HUES6 (cell line): ENCODE data around the gene HDAC4.

Experiments used
- H3K27ac ChIP-seq: 2 replicates; pipeline ENCODE4 v1.7.0; 2013; ENCODE audit warnings: low read depth, mild to moderate bottlenecking, low read length, inconsistent platforms
- H3K27me3 ChIP-seq: 2 replicates; pipeline ENCODE4 v1.6.1; 2013; ENCODE audit warnings: low read length; ENCODE audit not compliant: control insufficient read depth, insufficient read depth
- H3K36me3 ChIP-seq: 2 replicates; pipeline ENCODE4 v1.6.1; 2013; ENCODE audit warnings: low read length; ENCODE audit not compliant: control insufficient read depth, insufficient read depth
- H3K4me1 ChIP-seq: 2 replicates; pipeline ENCODE4 v1.6.1; 2013; ENCODE audit warnings: low read length; ENCODE audit not compliant: control insufficient read depth, insufficient read depth
- H3K4me3 ChIP-seq: 2 replicates; pipeline ENCODE4 v1.5.1; 2013; ENCODE audit warnings: low read depth, low read length
- H3K9ac ChIP-seq: one replicate; pipeline ENCODE4 v1.6.1; 2013; ENCODE audit warnings: mild to moderate bottlenecking, low read length
- H3K9me3 ChIP-seq: 2 replicates; pipeline ENCODE4 v1.6.1; 2013; ENCODE audit warnings: low read depth, low read length; ENCODE audit not compliant: control insufficient read depth, insufficient read depth

The HDAC4 gene

GRCh38 chr2:239354132-239354790 is 46.6 kb downstream of the HDAC4 start:
- peaks cover 9% of the 10 kb centered on the region; the same call in 1 of the 2 replicates for H3K4me1 ChIP-seq
- peaks cover 30% of the 10 kb centered on the region for H3K36me3 ChIP-seq
- H3K9me3 ChIP-seq, result peaks cover 12% of the 10 kb centered on the region
- no peak overlapping the region for H3K4me3 ChIP-seq
- no peaks in the 10 kb centered on the region for H3K27me3 ChIP-seq
- no peak overlapping the region for H3K9ac ChIP-seq
- no peak overlapping the region for H3K27ac ChIP-seq

GRCh38 chr2:239353692-239354091 is 47.1 kb downstream of the HDAC4 start:
- Histone ChIP-seq H3K4me3 (no peak overlapping the region), H3K9ac (no peak overlapping the region), H3K27me3 (no peaks in the 10 kb centered on the region), H3K27ac (no peak overlapping the region), H3K4me1 (peaks cover 7% of the 10 kb centered on the region), H3K36me3 (peaks cover 30% of the 10 kb centered on the region), H3K9me3 (peaks cover 12% of the 10 kb centered on the region)

GRCh38 chr2:239351687-239352086 is 49.1 kb downstream of the HDAC4 start:
- Histone ChIP-seq H3K4me3 (no peak overlapping the region), H3K9ac (no peak overlapping the region), H3K4me1 (no peaks in the 10 kb centered on the region; the same call in 1 of the 2 replicates), H3K27ac (no peak overlapping the region), H3K27me3 (no peaks in the 10 kb centered on the region), H3K36me3 (peaks cover 30% of the 10 kb centered on the region), H3K9me3 (peaks cover 12% of the 10 kb centered on the region)

GRCh38 chr2:239349453-239350135 is 51.2 kb downstream of the HDAC4 start:
- peaks cover 2% of the 10 kb centered on the region for H3K9me3 ChIP-seq
- H3K27ac ChIP-seq, result no peak overlapping the region
- no peaks in the 10 kb centered on the region; the same call in 1 of the 2 replicates for H3K4me1 ChIP-seq
- no peak overlapping the region for H3K4me3 ChIP-seq
- H3K27me3 ChIP-seq, result no peaks in the 10 kb centered on the region
- no peak overlapping the region for H3K9ac ChIP-seq
- peaks cover 27% of the 10 kb centered on the region for H3K36me3 ChIP-seq

- Histone ChIP-seq H3K36me3 (peaks cover 27% of the 10 kb centered on the region), H3K27me3 (no peaks in the 10 kb centered on the region), H3K27ac (no peak overlapping the region), H3K9me3 (no peaks in the 10 kb centered on the region; the same call in 1 of the 2 replicates), H3K9ac (no peak overlapping the region), H3K4me1 (no peaks in the 10 kb centered on the region; the same call in 1 of the 2 replicates), H3K4me3 (no peak overlapping the region)
These were observed 52.0 kb downstream of the HDAC4 start for GRCh38 chr2:239348563-239349452.

GRCh38 chr2:239346676-239347075 is 54.1 kb downstream of the HDAC4 start:
- Histone ChIP-seq H3K4me3 (no peak overlapping the region), H3K4me1 (no peaks in the 10 kb centered on the region; the same call in 1 of the 2 replicates), H3K27me3 (no peaks in the 10 kb centered on the region), H3K27ac (no peak overlapping the region), H3K36me3 (peaks cover 15% of the 10 kb centered on the region), H3K9me3 (no peaks in the 10 kb centered on the region; the same call in 1 of the 2 replicates), H3K9ac (no peak overlapping the region)

- peaks cover 6% of the 10 kb centered on the region for H3K36me3 ChIP-seq
- no peak overlapping the region for H3K4me3 ChIP-seq
- H3K9me3 ChIP-seq, result no peaks in the 10 kb centered on the region; the same call in 1 of the 2 replicates
- H3K9ac ChIP-seq, result no peak overlapping the region
- no peaks in the 10 kb centered on the region for H3K27me3 ChIP-seq
- H3K27ac ChIP-seq, result no peak overlapping the region
- H3K4me1 ChIP-seq, result no peaks in the 10 kb centered on the region; the same call in 1 of the 2 replicates
These were observed 55.6 kb downstream of the HDAC4 start for GRCh38 chr2:239345251-239345650.

GRCh38 chr2:239344857-239345216 is 56.0 kb downstream of the HDAC4 start:
- H3K36me3 ChIP-seq, result peaks cover 5% of the 10 kb centered on the region
- H3K27ac ChIP-seq, result no peak overlapping the region
- H3K9me3 ChIP-seq, result no peaks in the 10 kb centered on the region; the same call in 1 of the 2 replicates
- H3K4me3 ChIP-seq, result no peak overlapping the region
- no peak overlapping the region for H3K9ac ChIP-seq
- H3K27me3 ChIP-seq, result no peaks in the 10 kb centered on the region
- H3K4me1 ChIP-seq, result peaks cover 3% of the 10 kb centered on the region; the same call in 1 of the 2 replicates

GRCh38 chr2:239343946-239344856 is 56.6 kb downstream of the HDAC4 start:
- no peaks in the 10 kb centered on the region; the same call in 1 of the 2 replicates for H3K36me3 ChIP-seq
- H3K9ac ChIP-seq, result no peak overlapping the region
- H3K27me3 ChIP-seq, result no peaks in the 10 kb centered on the region
- H3K27ac ChIP-seq, result no peak overlapping the region
- H3K4me3 ChIP-seq, result no peak overlapping the region
- no peaks in the 10 kb centered on the region; the same call in 1 of the 2 replicates for H3K9me3 ChIP-seq
- peaks cover 4% of the 10 kb centered on the region; the same call in 1 of the 2 replicates for H3K4me1 ChIP-seq

GRCh38 chr2:239343460-239343859 is 57.4 kb downstream of the HDAC4 start:
- Histone ChIP-seq H3K4me3 (no peak overlapping the region), H3K9ac (no peak overlapping the region), H3K36me3 (no peaks in the 10 kb centered on the region; the same call in 1 of the 2 replicates), H3K27me3 (no peaks in the 10 kb centered on the region), H3K27ac (no peak overlapping the region), H3K4me1 (peaks cover 4% of the 10 kb centered on the region; the same call in 1 of the 2 replicates), H3K9me3 (no peaks in the 10 kb centered on the region; the same call in 1 of the 2 replicates)
